Ovary (tissue), 3 donors: ENCODE measurements around the gene ABHD17B.

Experiments used
- POLR2A ChIP-seq: fragments of 450-650 bp; IDR thresholded peaks from one replicate; pipeline ENCODE4 v1.6.1; 2017; ENCODE audit warnings: antibody characterized with exemption, mild to moderate bottlenecking, moderate library complexity
- TF ChIP-seq, protein P1 (sequence below), 3 donors: fragments of 450-650 bp in 2 of 3; fragments of 200-600 bp in 1 of 3; IDR thresholded peaks; one replicate each; pipeline versions ENCODE4 v1.5.1 to v1.8.0; 2016 to 2022; ENCODE audit warnings: antibody characterized with exemption in 3 of 3, mild to moderate bottlenecking in 1 of 3
- donor health status: DM: no; HTN: no; CAD: no.

DNA sequence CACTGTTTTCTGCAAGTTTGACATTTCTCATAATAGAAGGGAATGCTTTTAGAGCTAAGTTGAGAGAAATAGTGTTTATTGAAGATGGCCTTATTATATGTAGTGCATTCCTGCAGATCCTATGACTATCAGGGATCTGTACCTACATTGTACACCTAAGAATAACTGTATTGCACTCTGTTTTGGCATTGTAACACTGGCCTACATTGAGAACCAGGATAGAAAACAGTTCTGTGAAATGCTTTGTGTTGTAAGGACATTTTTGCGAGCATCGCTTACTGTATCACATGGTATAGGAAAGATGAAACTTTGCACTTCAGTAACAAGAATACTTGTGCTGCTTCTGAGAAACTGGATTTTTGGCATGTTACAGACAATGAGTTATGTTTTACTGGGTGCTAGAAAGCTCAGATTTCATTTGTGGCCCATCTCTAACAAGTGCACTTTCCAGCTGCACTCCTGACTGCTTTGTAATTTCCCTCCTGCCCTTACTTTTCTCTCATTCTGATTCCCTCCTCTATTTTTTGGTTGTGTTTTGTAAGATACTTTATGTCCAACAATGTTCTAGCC, 31.1 kb upstream of the ABHD17B start:
- TF ChIP-seq, protein P1, sequence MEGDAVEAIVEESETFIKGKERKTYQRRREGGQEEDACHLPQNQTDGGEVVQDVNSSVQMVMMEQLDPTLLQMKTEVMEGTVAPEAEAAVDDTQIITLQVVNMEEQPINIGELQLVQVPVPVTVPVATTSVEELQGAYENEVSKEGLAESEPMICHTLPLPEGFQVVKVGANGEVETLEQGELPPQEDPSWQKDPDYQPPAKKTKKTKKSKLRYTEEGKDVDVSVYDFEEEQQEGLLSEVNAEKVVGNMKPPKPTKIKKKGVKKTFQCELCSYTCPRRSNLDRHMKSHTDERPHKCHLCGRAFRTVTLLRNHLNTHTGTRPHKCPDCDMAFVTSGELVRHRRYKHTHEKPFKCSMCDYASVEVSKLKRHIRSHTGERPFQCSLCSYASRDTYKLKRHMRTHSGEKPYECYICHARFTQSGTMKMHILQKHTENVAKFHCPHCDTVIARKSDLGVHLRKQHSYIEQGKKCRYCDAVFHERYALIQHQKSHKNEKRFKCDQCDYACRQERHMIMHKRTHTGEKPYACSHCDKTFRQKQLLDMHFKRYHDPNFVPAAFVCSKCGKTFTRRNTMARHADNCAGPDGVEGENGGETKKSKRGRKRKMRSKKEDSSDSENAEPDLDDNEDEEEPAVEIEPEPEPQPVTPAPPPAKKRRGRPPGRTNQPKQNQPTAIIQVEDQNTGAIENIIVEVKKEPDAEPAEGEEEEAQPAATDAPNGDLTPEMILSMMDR (IDR thresholded peaks at IDR 0.05): no peak
- no peak for TF ChIP-seq POLR2A
